Activated T-cell treated with anti-CD3 and anti-CD28 coated beads for 1 hour (primary cell): ENCODE data around the gene IQCH.
"Not testable (repeated sequence)": the region's sequence is repeated elsewhere in the genome, so short reads cannot be mapped to it uniquely, and the experiment has no call there.

Source experiments
- DNase-seq: peaks from one replicate; pipeline ENCODE4 v3.0.0-alpha.2; 2020; ENCODE audit warnings: low read depth

Gene IQCH

GRCh38 chr15:67358812-67359211, 104.2 kb downstream of the IQCH start:
- DNase-seq, result no peak

- no peak for DNase-seq
Measured at GRCh38 chr15:67359431-67360079, 105.0 kb downstream of the IQCH start.

GRCh38 chr15:67361100-67361499, 106.5 kb downstream of the IQCH start:
- DNase-seq, result no peak

GRCh38 chr15:67363712-67364111, 109.1 kb downstream of the IQCH start:
- not testable (repeated sequence) for DNase-seq

GRCh38 chr15:67365994-67366393, 111.4 kb downstream of the IQCH start:
- DNase-seq, result no peak

- DNase-seq, result no peak
Measured at GRCh38 chr15:67366904-67367303, 112.3 kb downstream of the IQCH start.

- no peak for DNase-seq
Measured at GRCh38 chr15:67369359-67369998, 114.9 kb downstream of the IQCH start.

- DNase-seq, result no peak
Measured at GRCh38 chr15:67370206-67370954, 115.8 kb downstream of the IQCH start.

GRCh38 chr15:67372543-67372942, 118.0 kb downstream of the IQCH start:
- no peak for DNase-seq

- DNase-seq, result no peak
Measured at GRCh38 chr15:67372986-67373675, 118.5 kb downstream of the IQCH start.

GRCh38 chr15:67373971-67374370, 119.4 kb downstream of the IQCH start:
- DNase-seq, result no peak

- no peak for DNase-seq
Measured at GRCh38 chr15:67379530-67379929, 124.9 kb downstream of the IQCH start.

GRCh38 chr15:67380921-67381320, 126.3 kb downstream of the IQCH start:
- DNase-seq, result no peak

GRCh38 chr15:67381416-67382045, 126.9 kb downstream of the IQCH start:
- no peak for DNase-seq

GRCh38 chr15:67382723-67383122, 128.1 kb downstream of the IQCH start:
- no peak for DNase-seq

- no peak for DNase-seq
Measured at GRCh38 chr15:67383899-67384298, 129.3 kb downstream of the IQCH start.

- DNase-seq, result no peak
Measured at GRCh38 chr15:67384761-67385160, 130.2 kb downstream of the IQCH start.

GRCh38 chr15:67385971-67386370, 131.4 kb downstream of the IQCH start:
- DNase-seq, result no peak

GRCh38 chr15:67386947-67387346, 132.4 kb downstream of the IQCH start:
- DNase-seq, result no peak

GRCh38 chr15:67389975-67390374, 135.4 kb downstream of the IQCH start:
- no peak for DNase-seq

- no peak for DNase-seq
Measured at GRCh38 chr15:67394873-67395639, 140.5 kb downstream of the IQCH start.
